Measurements from ENCODE around the gene PCMTD2.
"Not testable (repeated sequence)": the region's sequence is repeated elsewhere in the genome, so short reads cannot be mapped to it uniquely, and the experiment has no call there.

PCMTD2 gene

GRCh38 chr20:64224351-64225170, 31.0 kb upstream of the PCMTD2 start:
- no peak for DNase-seq

GRCh38 chr20:64225171-64225595, 30.4 kb upstream of the PCMTD2 start:
- no peak for DNase-seq

- DNase-seq: no peak
Observed at GRCh38 chr20:64225828-64226598, 29.5 kb upstream of the PCMTD2 start.

GRCh38 chr20:64226686-64227580, 28.6 kb upstream of the PCMTD2 start:
- DNase-seq: no peak

- DNase-seq: no peak
Observed at GRCh38 chr20:64228086-64228653, 27.4 kb upstream of the PCMTD2 start.

GRCh38 chr20:64228751-64229506, 26.6 kb upstream of the PCMTD2 start:
- DNase-seq: no peak

GRCh38 chr20:64229507-64230061, 26.0 kb upstream of the PCMTD2 start:
- no peak for DNase-seq

GRCh38 chr20:64230461-64231145, 24.9 kb upstream of the PCMTD2 start:
- no peak for DNase-seq

GRCh38 chr20:64231621-64232550, 23.7 kb upstream of the PCMTD2 start:
- DNase-seq: no peak

GRCh38 chr20:64232794-64233193, 22.8 kb upstream of the PCMTD2 start:
- no peak for DNase-seq

GRCh38 chr20:64233725-64234124, 21.8 kb upstream of the PCMTD2 start:
- no peak for DNase-seq

- no peak for DNase-seq
Observed at GRCh38 chr20:64234291-64234791, 21.2 kb upstream of the PCMTD2 start.

- DNase-seq: not testable (repeated sequence)
Observed at GRCh38 chr20:64234921-64235565, 20.5 kb upstream of the PCMTD2 start.

GRCh38 chr20:64236137-64237088, 19.1 kb upstream of the PCMTD2 start:
- DNase-seq: no peak

- DNase-seq: no peak
Observed at GRCh38 chr20:64237316-64237715, 18.2 kb upstream of the PCMTD2 start.

GRCh38 chr20:64238115-64238825, 17.3 kb upstream of the PCMTD2 start:
- DNase-seq: no peak

GRCh38 chr20:64238851-64239387, 16.6 kb upstream of the PCMTD2 start:
- no peak for DNase-seq
